ENCODE measurements around the gene ZNF326. TPM values are rescaled to one million over a fixed set of nuclear protein-coding genes. Genes with fewer than 3 reads are reported as not detected.

Gene ZNF326
- polyA plus RNA-seq, 1 of the 3 experiments (the other 2 are of a cell fraction): 16.4 TPM

- no peak for TF ChIP-seq NFIC (IDR thresholded peaks at IDR 0.05; ENCODE audit: borderline replicate concordance)
- H3K9me2 ChIP-seq: no peaks in the 10 kb centered on the region
- DNase-seq: no peak
- ChIA-PET CTCF (interaction anchor here (0.6 to 0.8 kb wide), 2 partner anchors 15 to 448 kb away, joined by 3 read pairs; no protein-coding TSS in a partner anchor), POLR2A (no interaction called here)
- no peak overlapping the region for H3K4me3 ChIP-seq (ENCODE audit: low read depth in 2 of 2, low read length in 1 of 2)
- no peaks in the 10 kb centered on the region for H4K20me1 ChIP-seq (ENCODE audit: insufficient read depth)
- H3K27ac ChIP-seq (ENCODE audit: low read depth in 2 of 2, low read length in 1 of 2): no peak overlapping the region
- no peaks in the 10 kb centered on the region for H3K36me3 ChIP-seq (replicated peaks in 1 of 2; ENCODE audit: control insufficient read depth in 1 of 2, insufficient read depth in 2 of 2, low read length in 1 of 2)
- no peaks in the 10 kb centered on the region for H3K9me3 ChIP-seq
- no peaks in the 10 kb centered on the region for H3K79me2 ChIP-seq (ENCODE audit: insufficient read depth)
- no peak overlapping the region for H3K4me2 ChIP-seq
- H3K27me3 ChIP-seq (ENCODE audit: insufficient read depth): no peaks in the 10 kb centered on the region; the same call in 1 of the 2 replicates
- no peak overlapping the region for H3K9ac ChIP-seq
- WGBS (ENCODE audit: low lambda C conversion rate): 12% methylated on average over 1 of the region's 1 CpG
- peaks cover 0 to 9% of the 10 kb centered on the region in 2 experiments; a peak in 2 of 4 replicates for H3K4me1 ChIP-seq (ENCODE audit: control insufficient read depth in 1 of 2, insufficient read depth in 2 of 2, low read depth in 1 of 2, low read length in 1 of 2)
- no peaks in the 10 kb centered on the region for H3F3A ChIP-seq (replicated peaks; ENCODE audit: insufficient read depth)
- no peak overlapping the region for H2AFZ ChIP-seq (ENCODE audit: low read depth)
Observed at GRCh38 chr1:90074970-90075391, 80.1 kb downstream of the ZNF326 start.

- Histone ChIP-seq H3K9me2 (no peaks in the 10 kb centered on the region), H3K36me3 (replicated peaks in 1 of 2; ENCODE audit: control insufficient read depth in 1 of 2, insufficient read depth in 2 of 2, low read length in 1 of 2) (no peaks in the 10 kb centered on the region), H3K4me3 (ENCODE audit: low read depth in 2 of 2, low read length in 1 of 2) (no peak overlapping the region), H3K9ac (no peak overlapping the region), H3K9me3 (no peaks in the 10 kb centered on the region), H3F3A (replicated peaks; ENCODE audit: insufficient read depth) (no peaks in the 10 kb centered on the region), H3K4me2 (no peak overlapping the region), H2AFZ (ENCODE audit: low read depth) (no peak overlapping the region), H3K27ac (ENCODE audit: low read depth in 2 of 2, low read length in 1 of 2) (no peak overlapping the region), H3K27me3 (ENCODE audit: insufficient read depth) (peaks cover 19% of the 10 kb centered on the region; the same call in 1 of the 2 replicates), H3K4me1 (ENCODE audit: control insufficient read depth in 1 of 2, insufficient read depth in 2 of 2, low read depth in 1 of 2, low read length in 1 of 2) (no peaks in the 10 kb centered on the region), H3K79me2 (ENCODE audit: insufficient read depth) (no peaks in the 10 kb centered on the region), H4K20me1 (ENCODE audit: insufficient read depth) (no peaks in the 10 kb centered on the region)
- ChIA-PET CTCF (interaction anchor here (1.4 kb wide), 1 partner anchor 37 kb away, joined by 3 read pairs; no protein-coding TSS in a partner anchor), POLR2A (no interaction called here)
- 24% methylated on average over 7 of the region's 7 CpGs for WGBS (ENCODE audit: low lambda C conversion rate)
- no peak for DNase-seq
- no peak for TF ChIP-seq MXI1 (IDR thresholded peaks at IDR 0.05; ENCODE audit: low read depth, low read length)
- TF ChIP-seq MAX (IDR thresholded peaks at IDR 0.05; ENCODE audit: low read depth): no peak
- TF ChIP-seq EP300 (IDR thresholded peaks at IDR 0.05; ENCODE audit: borderline replicate concordance in 1 of 2, low read depth in 1 of 2, low read length in 1 of 2): no peak
- no peak for TF ChIP-seq TCF12 (IDR thresholded peaks at IDR 0.05)
- TF ChIP-seq SMC3 (IDR thresholded peaks at IDR 0.05; ENCODE audit: low read depth, low read length): no peak
- TF ChIP-seq GATA2 (CRISPR knock-in tag; IDR thresholded peaks at IDR 0.05): no peak
- TF ChIP-seq USF1 (IDR thresholded peaks at IDR 0.05; ENCODE audit: borderline replicate concordance, low read depth): no peak
- TF ChIP-seq RCOR1 (IDR thresholded peaks at IDR 0.05; ENCODE audit: low read length): no peak
- TF ChIP-seq EZH2phosphoT487 (IDR thresholded peaks at IDR 0.05; ENCODE audit: borderline replicate concordance, low read depth): no peak
- TF ChIP-seq TAF1 (IDR thresholded peaks at IDR 0.05; ENCODE audit: borderline replicate concordance, low read depth, low read length): no peak
- TF ChIP-seq PBX3 (IDR thresholded peaks at IDR 0.05): no peak
- TF ChIP-seq RXRA (IDR thresholded peaks at IDR 0.05; ENCODE audit: borderline replicate concordance, low read depth): no peak
- TF ChIP-seq TEAD4 (IDR thresholded peaks at IDR 0.05; ENCODE audit: borderline replicate concordance, insufficient read depth): no peak
Observed at GRCh38 chr1:90083995-90084394, 89.1 kb downstream of the ZNF326 start.

Small RNA genes lying within 50 kb of the gene (small RNA-seq; reads per million reads assigned to genes)
- 0 reads per million in 7 experiments for gene RN7SKP272

Other genes starting within 250 kb of the ZNF326 start
- gene LRRC8D, start 174.1 kb upstream of the ZNF326 start, polyA plus RNA-seq (2012; rRNA removed): 15.0 and 21.5 TPM in 2 replicates